Measurements from ENCODE around the gene ACBD6.

The ACBD6 gene

GRCh38 chr1:180385144-180385543 lies 117.2 kb downstream of the ACBD6 start:
- H3K9ac ChIP-seq (ENCODE audit: insufficient read length): no peak overlapping the region
- H3K4me3 ChIP-seq: no peak overlapping the region
- no peak for DNase-seq (ENCODE audit: low read depth, low spot score)
- no peaks in the 10 kb centered on the region for H3K9me3 ChIP-seq (ENCODE audit: low read depth, low read length)
- H3K27ac ChIP-seq: no peak overlapping the region
- TF ChIP-seq EZH2 (IDR thresholded peaks at IDR 0.05) (no peak), POLR2AphosphoS5 (IDR thresholded peaks at IDR 0.05; ENCODE audit: borderline replicate concordance, low read depth, low read length) (no peak), FOXP2 (optimal IDR thresholded peaks at IDR 0.05; ENCODE audit: control extremely low read depth, extremely low read length, insufficient read depth) (no peak)
- H3K36me3 ChIP-seq (ENCODE audit: insufficient read depth, low read length): peaks cover 3% of the 10 kb centered on the region; the same call in 1 of the 2 replicates

GRCh38 chr1:180384286-180385005 lies 117.9 kb downstream of the ACBD6 start:
- no peak overlapping the region for H3K27ac ChIP-seq
- H3K4me3 ChIP-seq: no peak overlapping the region
- DNase-seq (ENCODE audit: low read depth, low spot score): no peak
- H3K9me3 ChIP-seq (ENCODE audit: low read depth, low read length): no peaks in the 10 kb centered on the region
- no peak overlapping the region for H3K9ac ChIP-seq (ENCODE audit: insufficient read length)
- H3K36me3 ChIP-seq (ENCODE audit: insufficient read depth, low read length): peaks cover 3% of the 10 kb centered on the region; the same call in 1 of the 2 replicates
- no peak for TF ChIP-seq EZH2 (IDR thresholded peaks at IDR 0.05)
- no peak for TF ChIP-seq FOXP2 (optimal IDR thresholded peaks at IDR 0.05; ENCODE audit: control extremely low read depth, extremely low read length, insufficient read depth)
- TF ChIP-seq POLR2AphosphoS5 (IDR thresholded peaks at IDR 0.05; ENCODE audit: borderline replicate concordance, low read depth, low read length): no peak

- DNase-seq (ENCODE audit: low read depth, low spot score): no peak
- Histone ChIP-seq H3K9me3 (ENCODE audit: low read depth, low read length) (no peaks in the 10 kb centered on the region), H3K4me3 (no peak overlapping the region), H3K27ac (no peak overlapping the region), H3K36me3 (ENCODE audit: insufficient read depth, low read length) (peaks cover 3% of the 10 kb centered on the region; the same call in 1 of the 2 replicates), H3K9ac (ENCODE audit: insufficient read length) (no peak overlapping the region)
- TF ChIP-seq POLR2AphosphoS5 (IDR thresholded peaks at IDR 0.05; ENCODE audit: borderline replicate concordance, low read depth, low read length) (no peak), EZH2 (IDR thresholded peaks at IDR 0.05) (no peak), FOXP2 (optimal IDR thresholded peaks at IDR 0.05; ENCODE audit: control extremely low read depth, extremely low read length, insufficient read depth) (no peak)
Observed at GRCh38 chr1:180382326-180383115, 119.9 kb downstream of the ACBD6 start.

GRCh38 chr1:180381184-180381580 lies 121.2 kb downstream of the ACBD6 start:
- no peak overlapping the region for H3K4me3 ChIP-seq
- H3K9ac ChIP-seq (ENCODE audit: insufficient read length): no peak overlapping the region
- H3K27ac ChIP-seq: no peak overlapping the region
- TF ChIP-seq POLR2AphosphoS5 (IDR thresholded peaks at IDR 0.05; ENCODE audit: borderline replicate concordance, low read depth, low read length) (no peak), EZH2 (IDR thresholded peaks at IDR 0.05) (no peak), FOXP2 (optimal IDR thresholded peaks at IDR 0.05; ENCODE audit: control extremely low read depth, extremely low read length, insufficient read depth) (no peak)
- H3K36me3 ChIP-seq (ENCODE audit: insufficient read depth, low read length): peaks cover 6% of the 10 kb centered on the region
- no peaks in the 10 kb centered on the region for H3K9me3 ChIP-seq (ENCODE audit: low read depth, low read length)
- no peak for DNase-seq (ENCODE audit: low read depth, low spot score)

- Histone ChIP-seq H3K4me3 (no peak overlapping the region), H3K36me3 (ENCODE audit: insufficient read depth, low read length) (peaks cover 7% of the 10 kb centered on the region), H3K9ac (ENCODE audit: insufficient read length) (no peak overlapping the region), H3K9me3 (ENCODE audit: low read depth, low read length) (no peaks in the 10 kb centered on the region), H3K27ac (no peak overlapping the region)
- no peak for DNase-seq (ENCODE audit: low read depth, low spot score)
- TF ChIP-seq FOXP2 (optimal IDR thresholded peaks at IDR 0.05; ENCODE audit: control extremely low read depth, extremely low read length, insufficient read depth): no peak
Observed at GRCh38 chr1:180380259-180381183, 121.9 kb downstream of the ACBD6 start.

- no peaks in the 10 kb centered on the region for H3K9me3 ChIP-seq (ENCODE audit: low read depth, low read length)
- H3K27ac ChIP-seq: no peak overlapping the region
- no peak for DNase-seq (ENCODE audit: low read depth, low spot score)
- peaks cover 7% of the 10 kb centered on the region for H3K36me3 ChIP-seq (ENCODE audit: insufficient read depth, low read length)
- H3K4me3 ChIP-seq: no peak overlapping the region
- no peak for TF ChIP-seq FOXP2 (optimal IDR thresholded peaks at IDR 0.05; ENCODE audit: control extremely low read depth, extremely low read length, insufficient read depth)
- TF ChIP-seq EZH2 (IDR thresholded peaks at IDR 0.05): no peak
- TF ChIP-seq POLR2AphosphoS5 (IDR thresholded peaks at IDR 0.05; ENCODE audit: borderline replicate concordance, low read depth, low read length): no peak
- no peak overlapping the region for H3K9ac ChIP-seq (ENCODE audit: insufficient read length)
Observed at GRCh38 chr1:180376800-180377199, 125.6 kb downstream of the ACBD6 start.

- no peak overlapping the region for H3K4me3 ChIP-seq
- no peak for DNase-seq (ENCODE audit: low read depth, low spot score)
- no peak overlapping the region for H3K9ac ChIP-seq (ENCODE audit: insufficient read length)
- no peak overlapping the region for H3K27ac ChIP-seq
- peaks cover 7% of the 10 kb centered on the region for H3K36me3 ChIP-seq (ENCODE audit: insufficient read depth, low read length)
- no peaks in the 10 kb centered on the region for H3K9me3 ChIP-seq (ENCODE audit: low read depth, low read length)
- TF ChIP-seq POLR2AphosphoS5 (IDR thresholded peaks at IDR 0.05; ENCODE audit: borderline replicate concordance, low read depth, low read length) (no peak), FOXP2 (optimal IDR thresholded peaks at IDR 0.05; ENCODE audit: control extremely low read depth, extremely low read length, insufficient read depth) (no peak), EZH2 (IDR thresholded peaks at IDR 0.05) (no peak)
Observed at GRCh38 chr1:180376253-180376652, 126.1 kb downstream of the ACBD6 start.

- Histone ChIP-seq H3K36me3 (ENCODE audit: insufficient read depth, low read length) (peaks cover 7% of the 10 kb centered on the region), H3K4me3 (no peak overlapping the region), H3K9me3 (ENCODE audit: low read depth, low read length) (no peaks in the 10 kb centered on the region), H3K9ac (ENCODE audit: insufficient read length) (no peak overlapping the region), H3K27ac (no peak overlapping the region)
- no peak for TF ChIP-seq FOXP2 (optimal IDR thresholded peaks at IDR 0.05; ENCODE audit: control extremely low read depth, extremely low read length, insufficient read depth)
- TF ChIP-seq POLR2AphosphoS5 (IDR thresholded peaks at IDR 0.05; ENCODE audit: borderline replicate concordance, low read depth, low read length): no peak
- TF ChIP-seq EZH2 (IDR thresholded peaks at IDR 0.05): no peak
- DNase-seq (ENCODE audit: low read depth, low spot score): no peak
Observed at GRCh38 chr1:180372728-180373127, 129.6 kb downstream of the ACBD6 start.
